Mucosa of descending colon (tissue), 3 donors: ENCODE results near the gene DUSP5. TPM values are rescaled to one million over a fixed set of nuclear protein-coding genes. Genes with fewer than 3 reads are reported as not detected.
"Not testable (repeated sequence)": the region's sequence is repeated elsewhere in the genome, so short reads cannot be mapped to it uniquely, and the experiment has no call there.

Source experiments
- ATAC-seq: fragments of 200-7000 bp; cut with Tn5 transposase; one replicate; pipeline ENCODE4 v1.9.1; 2020; ENCODE audit warnings: mild to moderate bottlenecking, moderate library complexity
- DNase-seq, 3 donors: peaks; one replicate each; pipeline ENCODE4 v3.0.0-alpha.2; 2020
- H3K36me3 ChIP-seq: fragments of 200-600 bp; one replicate; pipeline ENCODE4 v1.8.0; 2021; ENCODE audit warnings: low read depth, mild to moderate bottlenecking
- H3K4me1 ChIP-seq: fragments of 200-600 bp; one replicate; pipeline ENCODE4 v1.8.0; 2021; ENCODE audit warnings: low read depth, mild to moderate bottlenecking
- H3K4me3 ChIP-seq: fragments of 200-600 bp; one replicate; pipeline ENCODE4 v1.8.0; 2021; ENCODE audit warnings: mild to moderate bottlenecking
- H3K9me3 ChIP-seq: fragments of 200-600 bp; one replicate; pipeline ENCODE4 v1.8.0; 2021; ENCODE audit warnings: mild to moderate bottlenecking
- CTCF ChIP-seq: fragments of 200-600 bp; IDR thresholded peaks from one replicate; pipeline ENCODE4 v1.8.0; 2022; ENCODE audit warnings: antibody characterized with exemption, mild to moderate bottlenecking
- intact Hi-C, 2 donors: fragments of 100-400 bp; cut with DNase I in 1 of 2; cut with micrococcal nuclease in 1 of 2; formaldehyde crosslinking; loops; one replicate each; pipeline versions ENCODE4 v1.11.0 to v1.11.1; 2022; cut with DNase I, micrococcal nuclease
- total RNA-seq, 3 donors: library from RNA; stranded (reverse); fragmentation: NEBNext Ultra II Directional in 2 of 3; extraction: Animal tissue kit (Norgen Biotek cat#: 25700) in 2 of 3; gene quantifications; one replicate each; pipeline versions ENCODE4 v1.2.1 to v1.2.4, GENCODE V29; 2021 to 2023
- donor health status: DM: no; HTN: no; CAD: no; lungs with moderate emphysema.
- donor health status: DM: no; HTN: no; CAD: no.
- donor health status: DM: no; HTN: yes; CAD: no.

Gene DUSP5
- total RNA-seq, 3 donors from 2014 or later, result 21.5 to 40.1 (median 23.9) TPM

GRCh38 chr10:110525349-110526260, 27.9 kb downstream of the DUSP5 start:
- no peak for TF ChIP-seq CTCF
- DNase-seq (no peak), ATAC-seq (no peak)
- Histone ChIP-seq H3K4me3 (no peak overlapping the region), H3K9me3 (no peaks in the 10 kb centered on the region), H3K4me1 (no peaks in the 10 kb centered on the region), H3K36me3 (no peaks in the 10 kb centered on the region)
- intact Hi-C loops, result no loop called here

DNA sequence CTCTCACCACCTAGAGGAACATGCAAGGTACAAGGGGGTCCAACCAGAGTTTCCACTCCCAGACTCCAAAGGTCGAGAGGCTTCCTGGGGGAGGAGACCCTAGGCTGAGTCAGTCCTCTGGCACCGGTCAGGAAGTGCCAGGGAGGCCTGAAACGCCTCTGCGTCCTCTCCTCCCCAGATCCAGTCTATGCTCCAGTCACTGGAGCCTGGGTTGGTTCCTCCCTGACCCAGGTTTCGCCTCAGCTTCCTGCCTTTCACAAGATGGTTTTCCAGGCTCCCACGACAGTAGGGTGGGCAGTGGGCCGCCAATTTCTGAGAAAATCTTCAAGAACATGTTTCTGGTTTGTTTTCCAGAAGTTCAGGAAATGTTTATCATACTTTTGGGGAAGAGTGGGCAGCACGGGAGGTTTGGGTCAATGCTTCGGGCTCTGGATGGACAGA, 30.0 kb downstream of the DUSP5 start:
- ATAC-seq (no peak), DNase-seq (no peak)
- TF ChIP-seq CTCF, result no peak
- Histone ChIP-seq H3K4me1 (no peaks in the 10 kb centered on the region), H3K9me3 (no peaks in the 10 kb centered on the region), H3K36me3 (no peaks in the 10 kb centered on the region), H3K4me3 (no peak overlapping the region)
- intact Hi-C loops, result no loop called here

DNA sequence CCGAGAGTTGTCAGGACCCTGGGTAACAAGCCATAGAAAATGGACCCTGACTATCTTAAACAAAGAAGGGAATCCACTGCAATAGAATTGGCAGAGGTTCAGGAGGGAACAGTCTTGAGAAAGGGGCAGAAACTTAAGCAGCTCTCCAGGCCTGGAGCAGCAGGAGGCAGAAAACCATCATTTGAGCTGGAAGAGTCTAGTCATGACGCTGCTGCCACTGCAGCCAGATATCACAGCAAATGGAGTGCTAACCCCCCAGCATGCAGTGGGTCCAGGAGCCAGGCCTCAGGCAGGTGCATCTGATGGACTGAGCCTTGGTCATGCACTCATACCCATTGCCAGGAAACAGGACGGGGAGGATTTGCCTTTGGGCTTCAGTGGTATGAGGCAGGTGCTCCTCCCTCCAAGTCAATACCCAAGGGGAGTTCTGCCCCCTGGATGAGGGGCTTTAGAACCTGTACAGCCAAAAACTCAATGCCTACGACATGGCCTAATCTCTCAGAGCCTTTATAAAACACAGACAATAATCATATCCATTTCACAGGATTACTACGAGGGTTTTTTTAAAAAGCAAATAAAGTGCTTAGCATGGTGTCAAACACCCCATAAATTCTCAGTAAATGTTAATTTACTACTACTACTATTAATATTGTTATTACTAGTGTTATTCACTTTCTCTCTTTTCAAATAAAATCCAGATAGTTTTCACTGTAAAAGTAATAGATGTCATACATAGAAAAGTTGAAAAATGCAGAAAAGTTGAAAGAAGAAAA, 30.7 kb downstream of the DUSP5 start:
- Histone ChIP-seq H3K36me3 (no peaks in the 10 kb centered on the region), H3K9me3 (no peaks in the 10 kb centered on the region), H3K4me1 (no peaks in the 10 kb centered on the region), H3K4me3 (no peak overlapping the region)
- TF ChIP-seq CTCF, result no peak
- intact Hi-C loops, result no loop called here
- no peak for DNase-seq
- ATAC-seq, result no peak

DNA sequence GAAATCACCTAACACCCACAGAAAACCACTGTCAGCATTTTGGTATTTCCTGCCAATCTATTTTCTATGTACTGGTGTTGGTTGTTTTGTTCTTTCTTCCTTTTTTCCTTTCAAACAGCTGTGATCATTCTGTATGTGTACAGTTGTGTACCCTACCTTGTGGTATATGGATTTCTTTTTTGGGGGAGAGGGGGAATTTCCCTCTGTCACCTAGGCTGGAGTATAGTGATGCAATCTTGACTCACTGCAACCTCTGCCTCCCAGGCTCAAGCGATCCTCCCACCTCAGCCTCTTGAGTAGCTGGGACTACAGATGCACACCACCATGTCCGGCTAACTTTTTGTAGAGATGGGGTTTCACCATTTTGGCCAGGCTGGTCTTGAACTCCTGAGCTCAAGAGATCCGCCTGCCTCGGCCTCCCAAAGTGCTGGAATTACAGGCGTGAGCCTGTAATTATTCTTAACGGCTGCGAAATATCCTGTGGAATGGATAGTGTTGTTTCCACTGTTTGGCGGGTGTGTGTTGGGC, 31.4 kb downstream of the DUSP5 start:
- H3K4me3 ChIP-seq, H3K36me3 ChIP-seq, DNase-seq, H3K9me3 ChIP-seq, H3K4me1 ChIP-seq, ATAC-seq, intact Hi-C loops: not testable (repeated sequence)

DNA sequence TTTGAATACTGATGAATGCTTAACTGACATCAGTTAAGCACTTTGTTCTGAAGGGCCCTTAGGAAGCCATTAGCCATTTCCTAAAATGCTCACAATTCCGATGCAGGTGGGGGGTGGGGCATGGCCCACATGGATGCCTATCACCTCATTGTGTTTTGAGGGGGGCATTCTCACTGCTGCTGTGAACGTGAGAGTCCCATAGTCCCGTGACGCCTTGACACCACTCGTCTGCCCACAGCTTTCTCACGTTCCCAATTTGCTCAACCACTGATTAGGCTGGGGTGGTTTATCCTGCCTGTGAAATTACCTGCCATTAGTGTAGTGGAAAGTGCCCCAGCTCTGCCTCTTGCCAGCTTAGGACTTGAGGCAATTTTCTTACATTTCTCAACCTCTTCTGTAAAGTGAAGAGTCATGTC, 31.9 kb downstream of the DUSP5 start:
- no peak for ATAC-seq
- TF ChIP-seq CTCF, result no peak
- Histone ChIP-seq H3K9me3 (no peaks in the 10 kb centered on the region), H3K4me3 (no peak overlapping the region), H3K36me3 (no peaks in the 10 kb centered on the region), H3K4me1 (no peaks in the 10 kb centered on the region)
- no peak for DNase-seq
- intact Hi-C loops, result no loop called here
